Measurements from ENCODE around the gene MAML2. TPM values are rescaled to one million over a fixed set of nuclear protein-coding genes. Genes with fewer than 3 reads are reported as not detected.
A peak's percentile ranks its signal among the peaks of the same experiment; 100 is the strongest.

The MAML2 gene
- total and polyA plus RNA-seq, 8 donors, result 1.3 to 22.8 (median 12.1) TPM

- TF ChIP-seq, protein P1, sequence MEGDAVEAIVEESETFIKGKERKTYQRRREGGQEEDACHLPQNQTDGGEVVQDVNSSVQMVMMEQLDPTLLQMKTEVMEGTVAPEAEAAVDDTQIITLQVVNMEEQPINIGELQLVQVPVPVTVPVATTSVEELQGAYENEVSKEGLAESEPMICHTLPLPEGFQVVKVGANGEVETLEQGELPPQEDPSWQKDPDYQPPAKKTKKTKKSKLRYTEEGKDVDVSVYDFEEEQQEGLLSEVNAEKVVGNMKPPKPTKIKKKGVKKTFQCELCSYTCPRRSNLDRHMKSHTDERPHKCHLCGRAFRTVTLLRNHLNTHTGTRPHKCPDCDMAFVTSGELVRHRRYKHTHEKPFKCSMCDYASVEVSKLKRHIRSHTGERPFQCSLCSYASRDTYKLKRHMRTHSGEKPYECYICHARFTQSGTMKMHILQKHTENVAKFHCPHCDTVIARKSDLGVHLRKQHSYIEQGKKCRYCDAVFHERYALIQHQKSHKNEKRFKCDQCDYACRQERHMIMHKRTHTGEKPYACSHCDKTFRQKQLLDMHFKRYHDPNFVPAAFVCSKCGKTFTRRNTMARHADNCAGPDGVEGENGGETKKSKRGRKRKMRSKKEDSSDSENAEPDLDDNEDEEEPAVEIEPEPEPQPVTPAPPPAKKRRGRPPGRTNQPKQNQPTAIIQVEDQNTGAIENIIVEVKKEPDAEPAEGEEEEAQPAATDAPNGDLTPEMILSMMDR (IDR thresholded peaks at IDR 0.05), result no peak
- TF ChIP-seq EP300 (IDR thresholded peaks at IDR 0.05), result no peak
- H3K4me1 ChIP-seq, result peaks cover 13 to 30% (median 24%) of the 10 kb centered on the region in 4 donors
Observed at GRCh38 chr11:96234866-96235441, 108.0 kb downstream of the MAML2 start.

DNA sequence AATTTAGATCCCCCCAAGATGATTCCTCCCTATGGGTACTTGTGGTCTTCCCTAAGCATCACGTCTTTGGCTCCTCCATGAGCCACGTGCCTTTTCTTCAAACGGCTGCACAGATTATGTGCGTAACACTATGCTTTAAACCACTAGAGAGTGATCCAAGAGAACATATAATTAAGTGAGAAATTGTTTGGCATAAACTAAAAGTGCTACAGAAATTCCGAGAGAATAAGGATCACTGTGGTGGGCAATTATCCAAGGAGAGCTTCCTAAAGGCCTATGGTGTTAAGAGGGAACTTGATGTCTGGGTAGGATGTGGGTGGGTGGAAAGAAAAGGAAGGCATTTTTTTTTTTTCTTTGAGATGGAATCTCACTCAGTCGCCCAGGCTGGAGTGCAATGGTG is 110.9 kb downstream of the MAML2 start:
- intact Hi-C loops (cut with DNase I; ENCODE audit: low total_unique reads), result no loop called here
- Histone ChIP-seq H3K27ac (no peak overlapping the region), H3K27me3 (no peaks in the 10 kb centered on the region), H3K36me3 (no peaks in the 10 kb centered on the region), H3K4me3 (no peak overlapping the region), H3K4me1 (peaks cover 8 to 27% (median 19%) of the 10 kb centered on the region in 4 donors), H3K9me3 (no peaks in the 10 kb centered on the region)
- WGBS, 5 donors, result 86 to 94% (median 90%) methylated on average over 6 of the region's 6 CpGs
- TF ChIP-seq, protein P1 (IDR thresholded peaks at IDR 0.05), result no peak
- no peak for TF ChIP-seq POLR2A (IDR thresholded peaks at IDR 0.05)
- no peak for DNase-seq

More at GRCh38 chr11:96234866-96235441, 108.0 kb downstream of the MAML2 start:
- H3K9me3 ChIP-seq, result no peaks in the 10 kb centered on the region
- H3K4me3 ChIP-seq, result no peak overlapping the region
- intact Hi-C loops (cut with DNase I; ENCODE audit: low total_unique reads), result no loop called here
- H3K27ac ChIP-seq, result peak overlapping the region in 1 of 5 donors; percentile 64
- 82 to 93% (median 88%) methylated on average over 1 of the region's 1 CpG for WGBS, 5 donors
- DNase-seq, result no peak
- no peaks in the 10 kb centered on the region for H3K36me3 ChIP-seq
- no peaks in the 10 kb centered on the region for H3K27me3 ChIP-seq

DNA sequence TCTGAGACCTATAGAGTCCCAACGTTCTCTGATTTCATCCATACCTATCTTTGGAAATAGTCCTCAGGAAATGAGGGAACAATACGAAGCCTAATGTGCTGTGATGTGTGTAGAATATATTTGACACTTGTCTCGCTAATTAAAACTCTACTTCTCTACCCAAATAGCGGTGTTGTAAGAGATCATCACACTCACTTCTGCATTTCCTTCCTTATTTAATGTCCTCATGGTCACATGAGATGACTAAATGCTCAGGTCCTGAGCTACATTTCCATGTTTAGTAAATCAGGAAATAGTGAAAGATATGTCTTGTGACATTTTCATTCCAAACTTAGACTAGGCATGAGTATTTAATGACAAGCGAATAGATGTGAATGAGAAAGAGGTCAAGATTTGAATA is 112.3 kb downstream of the MAML2 start:
- Histone ChIP-seq H3K9me3 (no peaks in the 10 kb centered on the region), H3K36me3 (no peaks in the 10 kb centered on the region), H3K4me1 (peaks cover 5 to 25% (median 15%) of the 10 kb centered on the region in 4 donors), H3K4me3 (no peak overlapping the region), H3K27me3 (no peaks in the 10 kb centered on the region), H3K27ac (peak overlapping the region in 1 of 5 donors; percentile 69)
- intact Hi-C loops (cut with DNase I; ENCODE audit: low total_unique reads), result no loop called here
- WGBS, 5 donors, result 76 to 87% (median 83%) methylated on average over 5 of the region's 5 CpGs
- no peak for DNase-seq
- TF ChIP-seq POLR2AphosphoS5 (IDR thresholded peaks at IDR 0.05), result no peak
- TF ChIP-seq POLR2A (IDR thresholded peaks at IDR 0.05), result no peak
- TF ChIP-seq, protein P1 (IDR thresholded peaks at IDR 0.05), result no peak

- intact Hi-C loops (cut with DNase I; ENCODE audit: low total_unique reads), result no loop called here
- WGBS, 5 donors, result 69 to 80% (median 80%) methylated on average over 2 of the region's 2 CpGs
- no peak for TF ChIP-seq POLR2A (IDR thresholded peaks at IDR 0.05)
- no peak for TF ChIP-seq POLR2AphosphoS5 (IDR thresholded peaks at IDR 0.05)
- TF ChIP-seq, protein P1 (IDR thresholded peaks at IDR 0.05), result no peak
- TF ChIP-seq EP300 (IDR thresholded peaks at IDR 0.05), result no peak
Observed at GRCh38 chr11:96229354-96229977, 113.5 kb downstream of the MAML2 start.

More at GRCh38 chr11:96229354-96229977, 113.5 kb downstream of the MAML2 start:
- H3K36me3 ChIP-seq, result no peaks in the 10 kb centered on the region
- H3K9me3 ChIP-seq, result no peaks in the 10 kb centered on the region
- H3K27me3 ChIP-seq, result no peaks in the 10 kb centered on the region
- H3K4me1 ChIP-seq, result peaks cover 5 to 25% (median 15%) of the 10 kb centered on the region in 4 donors
- no peak for DNase-seq
- H3K4me3 ChIP-seq, result no peak overlapping the region
- H3K27ac ChIP-seq, result peak overlapping the region in 3 of 5 donors; percentile 38 to 69 (median 47)

Data from stomach (tissue), 9 donors.